ENCODE measurements around the gene INSYN2B. TPM values are rescaled to one million over a fixed set of nuclear protein-coding genes. Genes with fewer than 3 reads are reported as not detected.

Gene INSYN2B
- total and polyA plus RNA-seq, 3 donors from 2014 or later: 0.37 to 2.3 (median 1.0) TPM

DNA sequence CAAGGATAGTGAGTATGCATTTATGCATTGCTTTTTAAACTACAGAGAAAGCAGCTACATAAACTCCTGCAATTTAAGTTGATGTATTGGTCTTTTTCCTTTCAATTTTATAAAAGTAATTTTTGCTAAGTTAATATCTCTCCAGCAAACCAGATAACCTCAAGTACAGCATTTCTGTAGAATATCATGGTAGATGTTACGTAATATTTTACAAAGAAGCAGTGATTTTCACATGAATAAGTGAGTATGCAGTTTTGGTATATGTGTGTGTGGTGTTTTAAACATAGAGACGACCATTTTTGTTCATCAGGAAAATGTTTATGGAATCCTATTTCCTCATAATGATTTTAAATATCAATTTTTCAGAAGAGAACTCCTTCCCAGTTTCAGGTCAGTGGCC is 118.9 kb downstream of the INSYN2B start:
- TF ChIP-seq, protein P1, sequence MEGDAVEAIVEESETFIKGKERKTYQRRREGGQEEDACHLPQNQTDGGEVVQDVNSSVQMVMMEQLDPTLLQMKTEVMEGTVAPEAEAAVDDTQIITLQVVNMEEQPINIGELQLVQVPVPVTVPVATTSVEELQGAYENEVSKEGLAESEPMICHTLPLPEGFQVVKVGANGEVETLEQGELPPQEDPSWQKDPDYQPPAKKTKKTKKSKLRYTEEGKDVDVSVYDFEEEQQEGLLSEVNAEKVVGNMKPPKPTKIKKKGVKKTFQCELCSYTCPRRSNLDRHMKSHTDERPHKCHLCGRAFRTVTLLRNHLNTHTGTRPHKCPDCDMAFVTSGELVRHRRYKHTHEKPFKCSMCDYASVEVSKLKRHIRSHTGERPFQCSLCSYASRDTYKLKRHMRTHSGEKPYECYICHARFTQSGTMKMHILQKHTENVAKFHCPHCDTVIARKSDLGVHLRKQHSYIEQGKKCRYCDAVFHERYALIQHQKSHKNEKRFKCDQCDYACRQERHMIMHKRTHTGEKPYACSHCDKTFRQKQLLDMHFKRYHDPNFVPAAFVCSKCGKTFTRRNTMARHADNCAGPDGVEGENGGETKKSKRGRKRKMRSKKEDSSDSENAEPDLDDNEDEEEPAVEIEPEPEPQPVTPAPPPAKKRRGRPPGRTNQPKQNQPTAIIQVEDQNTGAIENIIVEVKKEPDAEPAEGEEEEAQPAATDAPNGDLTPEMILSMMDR (IDR thresholded peaks at IDR 0.05): no peak
- TF ChIP-seq POLR2A (IDR thresholded peaks at IDR 0.05): no peak
- Histone ChIP-seq H3K9me3 (no peaks in the 10 kb centered on the region), H3K27ac (no peak overlapping the region), H3K27me3 (no peaks in the 10 kb centered on the region), H3K36me3 (ENCODE audit: low read depth, missing control alignments) (no peaks in the 10 kb centered on the region), H3K4me1 (no peaks in the 10 kb centered on the region), H3K4me3 (no peak overlapping the region)
- intact Hi-C loops (cut with DNase I; ENCODE audit: low total_unique reads): no loop called here
- DNase-seq: no peak
- WGBS, 2 donors: 87 to 90% methylated on average over 2 of the region's 2 CpGs

DNA sequence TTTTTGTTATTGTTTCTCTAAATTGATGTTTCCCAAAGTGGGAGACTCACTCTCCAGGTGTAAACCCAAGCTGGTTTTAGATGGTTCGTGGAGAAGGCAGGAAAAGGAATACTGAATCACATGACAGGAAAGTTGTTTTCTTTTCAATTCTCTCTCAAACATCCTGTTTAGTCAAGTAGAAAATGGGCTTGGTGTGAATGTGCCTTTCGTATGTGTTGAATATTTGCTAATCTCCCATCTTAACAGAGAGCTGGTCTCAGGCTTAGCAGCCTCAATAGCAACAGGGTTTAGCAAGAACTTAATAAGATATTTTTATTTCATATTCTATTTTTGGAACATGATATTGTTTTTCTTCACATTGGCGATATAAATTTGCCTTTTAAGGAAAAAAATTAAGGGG is 119.7 kb downstream of the INSYN2B start:
- Histone ChIP-seq H3K27me3 (no peaks in the 10 kb centered on the region), H3K36me3 (ENCODE audit: low read depth, missing control alignments) (no peaks in the 10 kb centered on the region), H3K27ac (no peak overlapping the region), H3K4me3 (no peak overlapping the region), H3K9me3 (no peaks in the 10 kb centered on the region), H3K4me1 (no peaks in the 10 kb centered on the region)
- TF ChIP-seq, protein P1 (IDR thresholded peaks at IDR 0.05): no peak
- TF ChIP-seq POLR2A (IDR thresholded peaks at IDR 0.05): no peak
- WGBS, 2 donors: 66 to 69% methylated on average over 3 of the region's 3 CpGs
- intact Hi-C loops (cut with DNase I; ENCODE audit: low total_unique reads): no loop called here
- DNase-seq: no peak

GRCh38 chr5:169856571-169856970 is 123.7 kb downstream of the INSYN2B start:
- no peak for DNase-seq
- 83 to 90% methylated on average over 2 of the region's 2 CpGs for WGBS, 2 donors
- no peak for TF ChIP-seq POLR2A (IDR thresholded peaks at IDR 0.05)
- TF ChIP-seq, protein P1 (IDR thresholded peaks at IDR 0.05): no peak

GRCh38 chr5:169851321-169851850 is 128.9 kb downstream of the INSYN2B start:
- 95 to 100% methylated on average over 1 of the region's 1 CpG for WGBS, 2 donors
- intact Hi-C loops (cut with DNase I; ENCODE audit: low total_unique reads): no loop called here
- H3K36me3 ChIP-seq (ENCODE audit: low read depth, missing control alignments): no peaks in the 10 kb centered on the region
- TF ChIP-seq POLR2A (IDR thresholded peaks at IDR 0.05): no peak
- TF ChIP-seq, protein P1 (IDR thresholded peaks at IDR 0.05): no peak
- H3K27me3 ChIP-seq: no peaks in the 10 kb centered on the region
- H3K9me3 ChIP-seq: no peaks in the 10 kb centered on the region
- no peak for DNase-seq
- no peak overlapping the region for H3K4me3 ChIP-seq
- H3K4me1 ChIP-seq: no peaks in the 10 kb centered on the region
- H3K27ac ChIP-seq: no peak overlapping the region

More at GRCh38 chr5:169856571-169856970, 123.7 kb downstream of the INSYN2B start:
- no peaks in the 10 kb centered on the region for H3K27me3 ChIP-seq
- H3K9me3 ChIP-seq: no peaks in the 10 kb centered on the region
- intact Hi-C loops (cut with DNase I; ENCODE audit: low total_unique reads): no loop called here
- no peaks in the 10 kb centered on the region for H3K36me3 ChIP-seq (ENCODE audit: low read depth, missing control alignments)
- H3K4me1 ChIP-seq: no peaks in the 10 kb centered on the region
- no peak overlapping the region for H3K4me3 ChIP-seq
- no peak overlapping the region for H3K27ac ChIP-seq

DNA sequence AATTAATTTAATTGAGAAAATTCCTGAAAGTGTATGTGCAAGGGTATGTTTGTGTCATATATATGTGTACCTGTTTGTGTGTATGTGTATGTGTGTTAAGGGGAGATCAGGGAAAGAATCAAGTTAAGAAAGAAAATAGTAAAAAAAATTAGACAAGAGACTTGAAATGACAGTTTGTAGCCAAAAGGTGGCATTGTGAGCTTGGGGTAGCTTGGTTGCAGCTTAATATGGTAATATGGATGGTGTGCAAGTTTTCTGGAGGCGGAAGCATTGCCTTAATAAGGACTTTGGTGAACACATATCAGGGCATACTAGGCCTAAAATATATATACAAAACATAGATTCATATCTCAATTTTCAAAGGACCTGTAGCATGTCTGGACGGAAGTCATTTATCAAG is 129.9 kb downstream of the INSYN2B start:
- intact Hi-C loops (cut with DNase I; ENCODE audit: low total_unique reads): no loop called here
- Histone ChIP-seq H3K4me3 (no peak overlapping the region), H3K27me3 (no peaks in the 10 kb centered on the region), H3K9me3 (no peaks in the 10 kb centered on the region), H3K27ac (no peak overlapping the region), H3K4me1 (no peaks in the 10 kb centered on the region), H3K36me3 (ENCODE audit: low read depth, missing control alignments) (no peaks in the 10 kb centered on the region)
- DNase-seq: no peak
- TF ChIP-seq, protein P1 (IDR thresholded peaks at IDR 0.05): no peak
- no peak for TF ChIP-seq POLR2A (IDR thresholded peaks at IDR 0.05)
- WGBS, 2 donors: 97 to 98% methylated on average over 2 of the region's 2 CpGs
